MM.1S (cell line): ENCODE measurements around the gene KRT73.

Experiments used
- EZH2phosphoT487 ChIP-seq: fragments of 300-600 bp; sonication (generic); IDR thresholded peaks from 2 replicates; pipeline ENCODE4 v1.6.1; 2018; ENCODE audit warnings: antibody characterized with exemption, low read length
- TF ChIP-seq, protein P1 (sequence below): fragments of 300-600 bp; sonication (generic); IDR thresholded peaks from 2 replicates; pipeline ENCODE4 v1.5.1; 2016; ENCODE audit warnings: antibody characterized with exemption, low read length, mixed read lengths

DNA sequence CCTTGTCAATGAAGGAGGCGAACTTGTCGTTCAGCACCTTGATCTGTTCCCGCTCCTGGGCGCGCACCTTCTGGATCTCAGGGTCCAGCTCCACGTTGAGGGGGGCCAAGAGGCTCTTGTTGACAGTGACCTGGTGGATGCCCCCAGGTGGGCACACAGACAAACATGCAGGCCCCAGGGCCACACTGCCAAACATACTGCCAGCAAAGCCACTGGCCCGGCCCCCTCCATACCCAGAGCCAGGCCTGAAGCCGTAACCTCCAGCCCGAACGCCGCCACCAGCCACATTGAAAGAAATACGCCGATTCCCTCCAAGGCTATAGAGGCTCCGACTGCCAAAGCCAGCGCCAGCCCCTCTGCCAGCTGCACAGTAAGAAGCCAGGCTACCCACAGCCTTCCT, 45.1 kb downstream of the KRT73 start:
- TF ChIP-seq, protein P1, sequence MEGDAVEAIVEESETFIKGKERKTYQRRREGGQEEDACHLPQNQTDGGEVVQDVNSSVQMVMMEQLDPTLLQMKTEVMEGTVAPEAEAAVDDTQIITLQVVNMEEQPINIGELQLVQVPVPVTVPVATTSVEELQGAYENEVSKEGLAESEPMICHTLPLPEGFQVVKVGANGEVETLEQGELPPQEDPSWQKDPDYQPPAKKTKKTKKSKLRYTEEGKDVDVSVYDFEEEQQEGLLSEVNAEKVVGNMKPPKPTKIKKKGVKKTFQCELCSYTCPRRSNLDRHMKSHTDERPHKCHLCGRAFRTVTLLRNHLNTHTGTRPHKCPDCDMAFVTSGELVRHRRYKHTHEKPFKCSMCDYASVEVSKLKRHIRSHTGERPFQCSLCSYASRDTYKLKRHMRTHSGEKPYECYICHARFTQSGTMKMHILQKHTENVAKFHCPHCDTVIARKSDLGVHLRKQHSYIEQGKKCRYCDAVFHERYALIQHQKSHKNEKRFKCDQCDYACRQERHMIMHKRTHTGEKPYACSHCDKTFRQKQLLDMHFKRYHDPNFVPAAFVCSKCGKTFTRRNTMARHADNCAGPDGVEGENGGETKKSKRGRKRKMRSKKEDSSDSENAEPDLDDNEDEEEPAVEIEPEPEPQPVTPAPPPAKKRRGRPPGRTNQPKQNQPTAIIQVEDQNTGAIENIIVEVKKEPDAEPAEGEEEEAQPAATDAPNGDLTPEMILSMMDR, result no peak
- TF ChIP-seq EZH2phosphoT487, result no peak
